GM18861 (cell line): Measurements from ENCODE around the gene GPBAR1.

Source experiments
- ATAC-seq: cut with Tn5 transposase; IDR thresholded peaks from one replicate; pipeline ENCODE4 v1.9.1; 2021; ENCODE audit not compliant: unreplicated experiment

Gene GPBAR1

GRCh38 chr2:218282173-218282991 lies 21.6 kb downstream of the GPBAR1 start:
- ATAC-seq = no peak

- no peak for ATAC-seq
Measured at GRCh38 chr2:218284106-218284811, 23.4 kb downstream of the GPBAR1 start.

GRCh38 chr2:218285604-218286003 lies 24.8 kb downstream of the GPBAR1 start:
- ATAC-seq = no peak

GRCh38 chr2:218286570-218287459 lies 26.0 kb downstream of the GPBAR1 start:
- ATAC-seq = peak; percentile 46

GRCh38 chr2:218289639-218290315 lies 29.0 kb downstream of the GPBAR1 start:
- no peak for ATAC-seq

GRCh38 chr2:218290316-218291261 lies 29.8 kb downstream of the GPBAR1 start:
- ATAC-seq = peak; percentile 57

- no peak for ATAC-seq
Measured at GRCh38 chr2:218291318-218292047, 30.7 kb downstream of the GPBAR1 start.

- peak; percentile 57 for ATAC-seq
Measured at GRCh38 chr2:218292048-218293014, 31.5 kb downstream of the GPBAR1 start, which contains the start of gene TMBIM1. TSS of gene TMBIM1 (minus strand) at chr2:218292503. CDS start at chr2:218282141, 10,362 bp downstream.

GRCh38 chr2:218293715-218294429 lies 33.1 kb downstream of the GPBAR1 start:
- ATAC-seq = no peak

GRCh38 chr2:218294430-218295022 lies 33.7 kb downstream of the GPBAR1 start:
- no peak for ATAC-seq

- no peak for ATAC-seq
Measured at GRCh38 chr2:218295029-218295428, 34.2 kb downstream of the GPBAR1 start.

- no peak for ATAC-seq
Measured at GRCh38 chr2:218296200-218296599, 35.4 kb downstream of the GPBAR1 start.

GRCh38 chr2:218296847-218297246 lies 36.0 kb downstream of the GPBAR1 start:
- ATAC-seq = no peak

GRCh38 chr2:218298314-218298875 lies 37.6 kb downstream of the GPBAR1 start:
- ATAC-seq = no peak

GRCh38 chr2:218300141-218300540 lies 39.3 kb downstream of the GPBAR1 start:
- no peak for ATAC-seq

GRCh38 chr2:218301176-218301819 lies 40.5 kb downstream of the GPBAR1 start:
- peak; percentile 63 for ATAC-seq
